H9 (cell line): ENCODE data around the gene OLIG2. TPM values are rescaled to one million over a fixed set of nuclear protein-coding genes. Genes with fewer than 3 reads are reported as not detected.

Experiments
- DNase-seq: peaks from one replicate; pipeline ENCODE4 v3.0.0-alpha.2; 2017
- H2AFZ ChIP-seq: one replicate; pipeline ENCODE4 v1.6.1; 2013; ENCODE audit warnings: mild to moderate bottlenecking, low read length, control low read depth, moderate library complexity
- H2AK5ac ChIP-seq: 2 replicates; pipeline ENCODE4 v1.6.1; 2013; ENCODE audit warnings: low read length, control low read depth, mixed read lengths; ENCODE audit not compliant: insufficient read length
- H2BK120ac ChIP-seq: one replicate; pipeline ENCODE4 v1.6.1; 2013; ENCODE audit warnings: low read depth, mild to moderate bottlenecking, low read length, control low read depth, inconsistent platforms; ENCODE audit not compliant: poor library complexity, severe bottlenecking
- H2BK12ac ChIP-seq: 2 replicates; pipeline ENCODE4 v1.6.1; 2013; ENCODE audit warnings: low read length, control low read depth, mixed read lengths, low read depth; ENCODE audit not compliant: insufficient read length
- H2BK15ac ChIP-seq: 2 replicates; pipeline ENCODE4 v1.6.1; 2013; ENCODE audit warnings: low read depth, low read length, control low read depth
- H2BK20ac ChIP-seq: one replicate; pipeline ENCODE4 v1.6.1; 2013; ENCODE audit warnings: low read depth, mild to moderate bottlenecking, low read length, control low read depth, inconsistent platforms; ENCODE audit not compliant: poor library complexity, severe bottlenecking
- H2BK5ac ChIP-seq: 2 replicates; pipeline ENCODE4 v1.6.1; 2013; ENCODE audit warnings: low read length, control low read depth, mixed read lengths; ENCODE audit not compliant: insufficient read length
- H3K14ac ChIP-seq: 2 replicates; pipeline ENCODE4 v1.6.1; 2013; ENCODE audit warnings: low read length, control low read depth; ENCODE audit not compliant: insufficient read depth
- H3K18ac ChIP-seq: 2 replicates; pipeline ENCODE4 v1.6.1; 2013; ENCODE audit warnings: low read depth, mild to moderate bottlenecking, mixed read lengths, low read length, control low read depth; ENCODE audit not compliant: insufficient read length
- H3K23ac ChIP-seq: 2 replicates; pipeline ENCODE4 v1.6.1; 2013; ENCODE audit warnings: low read length, control low read depth, mixed read lengths, low read depth; ENCODE audit not compliant: insufficient read length
- H3K23me2 ChIP-seq: 2 replicates; pipeline ENCODE4 v1.6.1; 2013; ENCODE audit warnings: low read depth, mild to moderate bottlenecking, mixed read lengths, low read length, control low read depth; ENCODE audit not compliant: insufficient read length, poor library complexity, severe bottlenecking
- H3K27ac ChIP-seq: 2 replicates; pipeline ENCODE4 v1.5.1; 2013; ENCODE audit warnings: low read length, control low read depth, mixed read lengths, low read depth; ENCODE audit not compliant: insufficient read length
- H3K27me3 ChIP-seq: 2 replicates; pipeline ENCODE4 v1.6.1; 2013; ENCODE audit warnings: low read length, control low read depth, inconsistent platforms; ENCODE audit not compliant: insufficient read depth
- H3K4ac ChIP-seq: 2 replicates; pipeline ENCODE4 v1.6.1; 2013; ENCODE audit warnings: low read depth, mild to moderate bottlenecking, control low read depth, inconsistent platforms, low read length, moderate library complexity
- H3K4me1 ChIP-seq: 2 replicates; pipeline ENCODE4 v1.6.1; 2013; ENCODE audit warnings: low read length, control low read depth, inconsistent platforms; ENCODE audit not compliant: insufficient read depth
- H3K4me2 ChIP-seq: 2 replicates; pipeline ENCODE4 v1.6.1; 2013; ENCODE audit warnings: low read length, control low read depth, mixed read lengths; ENCODE audit not compliant: insufficient read length, insufficient read depth
- H3K56ac ChIP-seq: 2 replicates; pipeline ENCODE4 v1.6.1; 2013; ENCODE audit warnings: low read depth, mild to moderate bottlenecking, mixed read lengths, low read length, control low read depth; ENCODE audit not compliant: insufficient read length
- H3K79me1 ChIP-seq: 2 replicates; pipeline ENCODE4 v1.6.1; 2013; ENCODE audit warnings: low read depth, mild to moderate bottlenecking, moderate library complexity, low read length, control low read depth, inconsistent platforms; ENCODE audit not compliant: insufficient read depth, poor library complexity, severe bottlenecking
- H3K79me2 ChIP-seq: 2 replicates; pipeline ENCODE4 v1.6.1; 2013; ENCODE audit warnings: low read length, control low read depth, inconsistent platforms; ENCODE audit not compliant: insufficient read depth
- H3K9ac ChIP-seq: 2 replicates; pipeline ENCODE4 v1.6.1; 2013; ENCODE audit warnings: low read length, control low read depth, mixed read lengths; ENCODE audit not compliant: insufficient read length; ENCODE audit errors: extremely low read depth
- H3K9me3 ChIP-seq: one replicate; pipeline ENCODE4 v1.6.1; 2013; ENCODE audit warnings: low read depth, low read length, inconsistent platforms; ENCODE audit not compliant: control insufficient read depth
- H3T11ph ChIP-seq: one replicate; pipeline ENCODE4 v1.6.1; 2013; ENCODE audit warnings: mild to moderate bottlenecking, low read length, control low read depth, inconsistent platforms
- H4K20me1 ChIP-seq: one replicate; pipeline ENCODE4 v1.6.1; 2013; ENCODE audit not compliant: control insufficient read depth, insufficient read length, insufficient read depth
- H4K5ac ChIP-seq: 2 replicates; pipeline ENCODE4 v1.6.1; 2013; ENCODE audit warnings: low read depth, mild to moderate bottlenecking, mixed read lengths, low read length, control low read depth; ENCODE audit not compliant: insufficient read length
- H4K8ac ChIP-seq: replicated peaks from 2 replicates; pipeline ENCODE4 v1.6.1; 2013; ENCODE audit warnings: low read length, control low read depth, mixed read lengths, low read depth; ENCODE audit not compliant: insufficient read length
- H4K91ac ChIP-seq: 2 replicates; pipeline ENCODE4 v1.6.1; 2013; ENCODE audit warnings: low read depth, mild to moderate bottlenecking, moderate library complexity, mixed read lengths, low read length, control low read depth; ENCODE audit not compliant: insufficient read length
- H3K27ac Mint-ChIP-seq, 3 experiments: 2 replicates in 2 of 3; 3 replicates in 1 of 3; pipeline ENCODE4 v1.8.0; 2020 to 2021; ENCODE audit warnings: mixed read lengths in 3 of 3, mild to moderate bottlenecking in 1 of 3, moderate library complexity in 1 of 3
- H3K27me3 Mint-ChIP-seq: 2 replicates; pipeline ENCODE4 v1.8.0; 2021; ENCODE audit warnings: low read depth, mild to moderate bottlenecking, moderate library complexity, mixed read lengths
- H3K36me3 Mint-ChIP-seq, 3 experiments: 2 replicates in 2 of 3; 3 replicates in 1 of 3; pipeline ENCODE4 v1.8.0; 2020 to 2021; ENCODE audit warnings: low read depth in 3 of 3, mixed read lengths in 3 of 3; ENCODE audit not compliant: insufficient read depth in 1 of 3
- H3K4me1 Mint-ChIP-seq, 2 experiments: 2 replicates each; pipeline ENCODE4 v1.8.0; 2020; ENCODE audit warnings: mixed read lengths in 2 of 2
- H3K4me3 Mint-ChIP-seq, 2 experiments: 2 replicates in 1 of 2; 3 replicates in 1 of 2; pipeline ENCODE4 v1.8.0; 2020 to 2021; ENCODE audit warnings: mild to moderate bottlenecking in 2 of 2, mixed read lengths in 2 of 2, moderate library complexity in 1 of 2
- H3K9me3 Mint-ChIP-seq, 2 experiments: 2 replicates in 1 of 2; 3 replicates in 1 of 2; pipeline ENCODE4 v1.8.0; 2020; ENCODE audit warnings: mild to moderate bottlenecking in 2 of 2, mixed read lengths in 2 of 2, moderate library complexity in 1 of 2
- WGBS: extraction: QIAGEN DNeasy Blood & Tissue Kit; methylation state at CpG from one replicate; pipeline ENCODE4 v1.1.7; 2013; ENCODE audit warnings: missing lambda C conversion rate, low lambda C conversion rate, mixed read lengths; ENCODE audit not compliant: insufficient read length; ENCODE audit errors: extremely low coverage; 5-methylcytosine and 5-hydroxymethylcytosine counted together
- total RNA-seq: library from RNA; stranded (reverse); gene quantifications from 2 replicates; pipeline ENCODE4 v1.2.1, GENCODE V29; 2021
- TF ChIP-seq, protein P1 (sequence below): fragments of 200-600 bp; sonication (generic); conservative IDR thresholded peaks from 3 replicates; pipeline ENCODE4 v1.8.0; 2021; ENCODE audit warnings: antibody characterized with exemption, mild to moderate bottlenecking

OLIG2 gene
- total RNA-seq, 1 experiment from 2014 or later = 1.4 TPM

DNA sequence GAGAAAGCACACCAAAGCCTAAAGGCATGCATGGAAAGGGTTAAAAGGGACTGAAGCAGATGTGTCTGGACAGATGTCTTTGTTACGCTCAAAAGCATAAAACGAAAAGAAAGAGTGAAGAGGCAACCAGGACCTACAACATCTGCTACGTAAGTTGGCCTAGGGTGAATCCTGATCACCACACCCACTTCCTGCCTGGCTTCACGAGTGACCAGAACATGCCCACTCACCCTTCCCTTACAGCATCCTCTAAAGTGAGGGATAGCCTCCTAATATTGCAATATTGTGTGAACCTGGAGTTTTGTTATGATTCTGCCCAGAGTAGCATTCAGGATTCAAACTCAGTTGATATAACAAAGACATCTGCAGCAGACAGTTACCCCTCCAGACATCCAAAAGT lies 10.6 kb upstream of the OLIG2 start:
- Histone ChIP-seq H4K8ac (no peak overlapping the region), H2BK15ac (no peak overlapping the region)

More for the DNA sequence above, 10.6 kb upstream of the OLIG2 start:
- Histone ChIP-seq H3K27ac (no peak overlapping the region), H3K79me2 (no peaks in the 10 kb centered on the region), H3T11ph (no peak overlapping the region), H3K9me3 (no peaks in the 10 kb centered on the region), H2BK120ac (no peak overlapping the region), H2BK12ac (no peak overlapping the region), H3K18ac (no peak overlapping the region), H3K9ac (no peak overlapping the region), H2AK5ac (no peak overlapping the region), H3K14ac (no peak overlapping the region), H4K20me1 (no peaks in the 10 kb centered on the region), H2AFZ (no peak overlapping the region), H3K27me3 (peaks cover 20% of the 10 kb centered on the region), H3K4ac (no peak overlapping the region), H3K4me2 (no peak overlapping the region), H3K79me1 (no peaks in the 10 kb centered on the region), H3K23me2 (peaks cover 3% of the 10 kb centered on the region), H3K23ac (no peak overlapping the region), H4K5ac (no peak overlapping the region), H4K91ac (no peak overlapping the region), H2BK5ac (no peak overlapping the region), H3K4me1 (no peaks in the 10 kb centered on the region), H3K56ac (no peak overlapping the region), H2BK20ac (no peak overlapping the region)
- DNase-seq = no peak
- Mint-ChIP-seq H3K4me3 (no peak overlapping the region), H3K27ac (no peak overlapping the region), H3K36me3 (peaks cover 0 to 1% (median 0%) of the 10 kb centered on the region in 3 experiments; a peak in 1 of 7 replicates), H3K27me3 (peaks cover 73% of the 10 kb centered on the region), H3K4me1 (peaks cover 8 to 15% of the 10 kb centered on the region in 2 experiments), H3K9me3 (peaks cover 5 to 11% of the 10 kb centered on the region in 2 experiments)
- no CpG with 5 or more reads among the region's 4 CpGs for WGBS
- TF ChIP-seq, protein P1, sequence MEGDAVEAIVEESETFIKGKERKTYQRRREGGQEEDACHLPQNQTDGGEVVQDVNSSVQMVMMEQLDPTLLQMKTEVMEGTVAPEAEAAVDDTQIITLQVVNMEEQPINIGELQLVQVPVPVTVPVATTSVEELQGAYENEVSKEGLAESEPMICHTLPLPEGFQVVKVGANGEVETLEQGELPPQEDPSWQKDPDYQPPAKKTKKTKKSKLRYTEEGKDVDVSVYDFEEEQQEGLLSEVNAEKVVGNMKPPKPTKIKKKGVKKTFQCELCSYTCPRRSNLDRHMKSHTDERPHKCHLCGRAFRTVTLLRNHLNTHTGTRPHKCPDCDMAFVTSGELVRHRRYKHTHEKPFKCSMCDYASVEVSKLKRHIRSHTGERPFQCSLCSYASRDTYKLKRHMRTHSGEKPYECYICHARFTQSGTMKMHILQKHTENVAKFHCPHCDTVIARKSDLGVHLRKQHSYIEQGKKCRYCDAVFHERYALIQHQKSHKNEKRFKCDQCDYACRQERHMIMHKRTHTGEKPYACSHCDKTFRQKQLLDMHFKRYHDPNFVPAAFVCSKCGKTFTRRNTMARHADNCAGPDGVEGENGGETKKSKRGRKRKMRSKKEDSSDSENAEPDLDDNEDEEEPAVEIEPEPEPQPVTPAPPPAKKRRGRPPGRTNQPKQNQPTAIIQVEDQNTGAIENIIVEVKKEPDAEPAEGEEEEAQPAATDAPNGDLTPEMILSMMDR = no peak
